Stomach (tissue), 9 donors: Measurements from ENCODE around the gene ZNF274. TPM values are rescaled to one million over a fixed set of nuclear protein-coding genes. Genes with fewer than 3 reads are reported as not detected.

Experiments used
- DNase-seq, 2 donors: peaks; one replicate each; pipeline versions ENCODE4 v3.0.0 to v3.0.0-alpha.2; 2013 to 2019
- H3K27ac ChIP-seq, 5 donors: fragments of 200-600 bp in 4 of 5; sonication (generic) in 4 of 5; one replicate each; pipeline ENCODE4 v1.5.1; 2013 to 2019; ENCODE audit warnings: mild to moderate bottlenecking in 1 of 5, moderate library complexity in 1 of 5
- H3K27me3 ChIP-seq, 3 donors: fragments of 200-600 bp; sonication (generic); one replicate each; pipeline ENCODE4 v1.5.1; 2017 to 2019; ENCODE audit warnings: mixed run types in 1 of 3
- H3K36me3 ChIP-seq, 4 donors: fragments of 200-600 bp; sonication (generic); 1 replicate in 3 of 4; 2 replicates in 1 of 4; pipeline ENCODE4 v1.5.1; 2016 to 2019
- H3K4me1 ChIP-seq, 4 donors: fragments of 200-600 bp; sonication (generic); one replicate each; pipeline ENCODE4 v1.5.1; 2016 to 2019
- H3K4me3 ChIP-seq, 4 donors: fragments of 200-600 bp; sonication (generic) in 3 of 4; one replicate each; pipeline ENCODE4 v1.5.1; 2016 to 2019; ENCODE audit warnings: mild to moderate bottlenecking in 1 of 4
- H3K9me3 ChIP-seq, 4 donors: fragments of 200-600 bp; sonication (generic); one replicate each; pipeline ENCODE4 v1.5.1; 2016 to 2019
- EP300 ChIP-seq: sonication (generic); formaldehyde crosslinking; IDR thresholded peaks from one replicate; pipeline ENCODE4 v1.6.1; 2017; ENCODE audit warnings: antibody characterized with exemption
- POLR2A ChIP-seq, 4 donors: fragments of 450-650 bp; IDR thresholded peaks; one replicate each; pipeline ENCODE4 v1.6.1; 2016; ENCODE audit warnings: antibody characterized with exemption in 4 of 4, control low read depth in 2 of 4, mild to moderate bottlenecking in 1 of 4, moderate library complexity in 1 of 4
- POLR2AphosphoS5 ChIP-seq, 3 donors: sonication (generic); formaldehyde crosslinking; IDR thresholded peaks; one replicate each; pipeline ENCODE4 v1.6.1; 2016; ENCODE audit warnings: antibody characterized with exemption in 3 of 3
- WGBS, 5 donors: extraction: QIAGEN DNeasy Blood & Tissue Kit in 3 of 5; methylation state at CpG; one replicate each; pipeline versions ENCODE4 v1.1.5 to v1.1.7; 2013 to 2018; 5-methylcytosine and 5-hydroxymethylcytosine counted together
- intact Hi-C: fragments of 100-400 bp; cut with DNase I; formaldehyde crosslinking; loops from one replicate; pipeline ENCODE4 v1.15.1; 2023; ENCODE audit warnings: low total_unique reads
- polyA plus RNA-seq, 3 donors: library from polyadenylated mRNA; stranded (reverse); fragments of 200-250 nt; gene quantifications; one replicate each; pipeline ENCODE4 v1.2.3, GENCODE V29; 2013
- total RNA-seq, 5 donors: library from RNA; depleted of rRNA; stranded (reverse); fragments of >200 nt; gene quantifications; one replicate each; pipeline versions ENCODE4 v1.1.0 to v1.2.3, GENCODE V29; 2014 to 2016
- TF ChIP-seq, protein P1 (sequence below), 7 experiments: fragments of 450-650 bp in 4 of 7; fragments of 200-600 bp in 3 of 7; sonication (generic) in 3 of 7; IDR thresholded peaks; one replicate each; pipeline ENCODE4 v1.5.1; 2016 to 2019; ENCODE audit warnings: antibody characterized with exemption in 7 of 7, control low read depth in 2 of 7, mild to moderate bottlenecking in 1 of 7
- donor health status: healthy with polysubstance abuse.
- donor health status: Bipolar disorder and iron deficiency.
- donor health status: healthy.

ZNF274 gene
- total and polyA plus RNA-seq, 8 donors, result 5.9 to 46.9 (median 14.2) TPM

DNA sequence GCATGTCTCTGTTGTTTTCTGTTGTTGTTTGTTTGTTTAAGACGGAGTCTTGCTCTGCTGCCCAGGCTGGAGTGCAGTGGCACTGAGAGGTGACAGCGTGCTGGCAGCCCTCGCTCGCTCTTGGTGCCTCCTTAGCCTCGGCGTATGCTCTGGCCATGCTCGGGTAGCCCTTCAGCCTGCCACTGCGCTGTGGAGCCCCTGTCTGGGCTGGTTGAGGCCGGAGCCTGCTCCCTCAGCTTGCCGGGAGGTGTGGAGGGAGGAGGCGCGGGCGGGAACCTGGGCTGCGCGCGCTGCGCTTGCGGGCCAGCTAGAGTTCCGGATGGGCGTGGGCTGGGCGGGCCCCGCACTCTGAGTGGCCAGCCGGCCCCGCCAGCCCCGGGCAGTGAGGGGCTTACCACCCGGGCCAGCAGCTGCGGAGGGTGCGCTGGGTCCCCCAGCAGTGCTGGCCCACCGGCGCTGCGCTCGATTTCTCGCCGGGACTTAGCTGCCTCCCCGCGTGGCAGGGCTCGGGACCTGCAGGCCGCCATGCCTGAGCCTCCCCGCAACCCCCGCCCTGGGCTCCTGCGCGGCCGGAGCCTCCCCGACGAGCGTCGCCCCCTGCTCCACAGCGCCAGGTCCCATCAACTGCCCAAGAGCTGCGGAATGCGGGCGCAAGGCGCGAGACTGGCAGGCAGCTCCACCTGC lies 25.7 kb upstream of the ZNF274 start:
- intact Hi-C loops, result loop anchor here (10.0 kb wide), 1 partner anchor 142 kb away; no protein-coding TSS in a partner anchor
- no peaks in the 10 kb centered on the region for H3K27me3 ChIP-seq
- 79 to 94% (median 93%) methylated on average over 10 to 53 of the region's 53 CpGs for WGBS, 5 donors
- no peak for TF ChIP-seq POLR2A (IDR thresholded peaks at IDR 0.05)
- no peak for TF ChIP-seq EP300
- TF ChIP-seq, protein P1, sequence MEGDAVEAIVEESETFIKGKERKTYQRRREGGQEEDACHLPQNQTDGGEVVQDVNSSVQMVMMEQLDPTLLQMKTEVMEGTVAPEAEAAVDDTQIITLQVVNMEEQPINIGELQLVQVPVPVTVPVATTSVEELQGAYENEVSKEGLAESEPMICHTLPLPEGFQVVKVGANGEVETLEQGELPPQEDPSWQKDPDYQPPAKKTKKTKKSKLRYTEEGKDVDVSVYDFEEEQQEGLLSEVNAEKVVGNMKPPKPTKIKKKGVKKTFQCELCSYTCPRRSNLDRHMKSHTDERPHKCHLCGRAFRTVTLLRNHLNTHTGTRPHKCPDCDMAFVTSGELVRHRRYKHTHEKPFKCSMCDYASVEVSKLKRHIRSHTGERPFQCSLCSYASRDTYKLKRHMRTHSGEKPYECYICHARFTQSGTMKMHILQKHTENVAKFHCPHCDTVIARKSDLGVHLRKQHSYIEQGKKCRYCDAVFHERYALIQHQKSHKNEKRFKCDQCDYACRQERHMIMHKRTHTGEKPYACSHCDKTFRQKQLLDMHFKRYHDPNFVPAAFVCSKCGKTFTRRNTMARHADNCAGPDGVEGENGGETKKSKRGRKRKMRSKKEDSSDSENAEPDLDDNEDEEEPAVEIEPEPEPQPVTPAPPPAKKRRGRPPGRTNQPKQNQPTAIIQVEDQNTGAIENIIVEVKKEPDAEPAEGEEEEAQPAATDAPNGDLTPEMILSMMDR (IDR thresholded peaks at IDR 0.05), result no peak
- TF ChIP-seq POLR2AphosphoS5 (IDR thresholded peaks at IDR 0.05), result no peak
- DNase-seq, result no peak
- peaks cover 14 to 30% (median 28%) of the 10 kb centered on the region in 4 donors for H3K4me1 ChIP-seq
- no peak overlapping the region for H3K27ac ChIP-seq
- H3K36me3 ChIP-seq, result no peaks in the 10 kb centered on the region
- no peak overlapping the region for H3K4me3 ChIP-seq
- peaks cover 6 to 56% (median 35%) of the 10 kb centered on the region in 4 donors for H3K9me3 ChIP-seq

DNA sequence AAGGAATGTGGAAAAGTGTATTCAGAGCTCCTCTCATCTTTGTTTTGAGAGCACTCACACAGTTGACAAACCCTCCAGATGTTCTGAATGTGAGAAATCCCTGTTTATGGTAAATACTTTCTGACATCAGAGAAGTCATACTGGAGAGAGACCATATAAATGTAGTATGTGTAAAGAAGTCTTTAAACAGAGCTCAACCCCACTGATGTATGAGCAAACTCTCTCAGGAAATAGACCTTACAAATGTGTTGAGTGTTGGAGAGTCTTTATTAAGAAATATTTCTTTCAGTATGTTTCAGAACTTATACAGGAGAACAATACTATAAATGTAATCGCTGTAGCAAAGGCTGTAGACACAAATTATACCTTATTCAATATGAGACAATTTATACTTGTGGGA lies 16.6 kb upstream of the ZNF274 start:
- no peak overlapping the region for H3K4me3 ChIP-seq
- no peaks in the 10 kb centered on the region for H3K27me3 ChIP-seq
- WGBS, 5 donors, result 73 to 96% (median 92%) methylated on average over 1 of the region's 1 CpG
- no peak overlapping the region for H3K27ac ChIP-seq
- TF ChIP-seq, protein P1 (IDR thresholded peaks at IDR 0.05), result no peak
- no peak for TF ChIP-seq POLR2A (IDR thresholded peaks at IDR 0.05)
- no peak for TF ChIP-seq POLR2AphosphoS5 (IDR thresholded peaks at IDR 0.05)
- TF ChIP-seq EP300, result no peak
- intact Hi-C loops, result no loop called here
- no peaks in the 10 kb centered on the region for H3K36me3 ChIP-seq
- DNase-seq, result no peak
- no peaks in the 10 kb centered on the region for H3K4me1 ChIP-seq
- peaks cover 44 to 100% (median 99%) of the 10 kb centered on the region in 4 donors for H3K9me3 ChIP-seq

DNA sequence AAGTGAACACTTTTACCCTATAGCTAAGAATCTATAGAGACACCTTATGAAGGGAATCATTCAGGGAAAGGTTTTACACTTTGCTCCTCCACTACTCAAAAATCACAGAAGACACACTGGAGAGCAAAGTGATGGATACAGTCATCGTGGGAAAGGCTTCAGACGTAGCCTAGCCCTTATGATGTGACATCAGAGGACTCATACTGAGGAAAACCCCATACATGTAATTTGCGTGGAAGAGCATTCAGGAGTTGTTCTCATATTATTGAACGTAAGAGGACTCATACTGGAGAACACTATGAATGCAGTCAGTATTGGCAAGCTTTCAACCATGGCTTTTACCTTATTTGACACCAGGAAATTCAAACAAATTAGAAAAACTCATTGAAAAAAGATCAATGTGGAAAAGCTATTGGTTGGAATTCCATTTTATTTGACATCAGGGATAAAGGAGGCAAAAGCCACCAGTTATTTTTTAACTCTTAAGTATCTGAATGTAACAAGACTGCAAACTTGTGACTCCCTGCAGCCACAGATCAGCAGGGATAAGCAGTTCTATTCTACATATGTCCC lies 16.1 kb upstream of the ZNF274 start:
- H3K27me3 ChIP-seq, result no peaks in the 10 kb centered on the region
- WGBS, 5 donors, result 55 to 71% (median 59%) methylated on average over 4 of the region's 4 CpGs
- DNase-seq, result no peak
- H3K9me3 ChIP-seq, result peaks cover 44 to 100% (median 99%) of the 10 kb centered on the region in 4 donors
- no peak overlapping the region for H3K27ac ChIP-seq
- no peaks in the 10 kb centered on the region for H3K4me1 ChIP-seq
- H3K4me3 ChIP-seq, result no peak overlapping the region
- TF ChIP-seq EP300 (no peak), POLR2A (IDR thresholded peaks at IDR 0.05) (no peak), POLR2AphosphoS5 (IDR thresholded peaks at IDR 0.05) (no peak)
- TF ChIP-seq, protein P1 (IDR thresholded peaks at IDR 0.05), result no peak
- H3K36me3 ChIP-seq, result no peaks in the 10 kb centered on the region
- intact Hi-C loops, result no loop called here

DNA sequence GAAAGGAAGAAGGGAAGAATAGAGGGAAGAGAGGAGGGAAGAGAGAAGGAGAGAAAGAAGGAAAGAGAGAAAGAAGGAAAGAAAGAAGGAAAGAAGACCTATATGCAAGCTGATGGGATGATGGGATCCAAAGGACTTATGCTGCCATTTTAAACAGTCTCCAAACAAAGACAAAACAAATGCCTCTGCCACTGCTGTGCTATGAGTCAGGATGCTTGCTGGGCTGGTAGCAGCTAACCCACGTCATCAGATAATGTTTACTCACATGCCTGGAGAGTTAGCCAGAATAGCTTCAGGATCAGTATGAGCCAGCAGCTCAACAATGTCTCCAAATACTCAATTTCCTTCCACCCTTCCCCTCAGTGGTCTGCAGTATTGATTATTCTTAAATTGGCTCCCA lies 12.0 kb upstream of the ZNF274 start:
- intact Hi-C loops, result no loop called here
- H3K9me3 ChIP-seq, result peaks cover 61 to 100% (median 99%) of the 10 kb centered on the region in 4 donors
- WGBS, 5 donors, result 26 to 67% (median 42%) methylated on average over 1 of the region's 1 CpG

More for the DNA sequence above, 12.0 kb upstream of the ZNF274 start:
- TF ChIP-seq, protein P1 (IDR thresholded peaks at IDR 0.05), result no peak
- TF ChIP-seq POLR2AphosphoS5 (IDR thresholded peaks at IDR 0.05) (no peak), EP300 (no peak)
- no peaks in the 10 kb centered on the region for H3K4me1 ChIP-seq
- no peak overlapping the region for H3K4me3 ChIP-seq
- H3K27me3 ChIP-seq, result no peaks in the 10 kb centered on the region
- no peak for DNase-seq
- H3K36me3 ChIP-seq, result no peaks in the 10 kb centered on the region
- no peak overlapping the region for H3K27ac ChIP-seq
